Right kidney (tissue), 1 donor: ENCODE results near the gene EHD3.
"Not testable (repeated sequence)": the region's sequence is repeated elsewhere in the genome, so short reads cannot be mapped to it uniquely, and the experiment has no call there.

Experiments used
- DNase-seq: peaks from one replicate; pipeline ENCODE4 v3.0.0-alpha.2; 2016

EHD3 gene

DNA sequence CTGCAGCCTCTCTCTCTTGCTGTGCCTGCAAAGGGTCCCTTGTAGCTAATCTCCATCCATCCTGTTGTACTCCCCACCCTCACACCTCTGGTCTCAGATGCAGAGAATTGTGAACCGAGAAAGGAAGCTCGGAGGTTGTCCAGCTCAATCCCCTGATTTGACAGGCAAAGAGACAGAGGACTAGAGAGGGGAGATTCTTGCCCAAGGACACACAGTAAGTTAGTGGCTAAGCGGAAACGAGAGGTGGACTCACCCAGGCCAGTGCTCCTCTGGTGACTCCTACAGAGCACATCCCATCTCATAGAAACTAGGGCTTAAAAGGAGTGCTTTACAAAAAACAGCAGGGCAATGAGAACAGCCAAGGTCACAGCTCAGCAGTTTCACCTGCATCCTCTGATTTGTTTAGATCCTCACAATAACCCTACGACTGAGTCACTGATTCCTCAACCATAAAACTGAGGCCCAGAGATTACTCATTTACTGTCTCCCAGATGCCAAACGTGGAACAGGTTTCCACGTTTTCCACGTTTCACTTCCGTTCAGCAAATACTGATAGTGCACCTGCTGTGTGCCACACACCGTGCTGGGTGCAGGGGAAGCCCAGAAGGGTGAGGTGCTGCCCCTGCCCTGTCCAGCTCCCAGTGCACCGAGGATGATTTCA is 22.1 kb downstream of the EHD3 start:
- DNase-seq: no peak

DNA sequence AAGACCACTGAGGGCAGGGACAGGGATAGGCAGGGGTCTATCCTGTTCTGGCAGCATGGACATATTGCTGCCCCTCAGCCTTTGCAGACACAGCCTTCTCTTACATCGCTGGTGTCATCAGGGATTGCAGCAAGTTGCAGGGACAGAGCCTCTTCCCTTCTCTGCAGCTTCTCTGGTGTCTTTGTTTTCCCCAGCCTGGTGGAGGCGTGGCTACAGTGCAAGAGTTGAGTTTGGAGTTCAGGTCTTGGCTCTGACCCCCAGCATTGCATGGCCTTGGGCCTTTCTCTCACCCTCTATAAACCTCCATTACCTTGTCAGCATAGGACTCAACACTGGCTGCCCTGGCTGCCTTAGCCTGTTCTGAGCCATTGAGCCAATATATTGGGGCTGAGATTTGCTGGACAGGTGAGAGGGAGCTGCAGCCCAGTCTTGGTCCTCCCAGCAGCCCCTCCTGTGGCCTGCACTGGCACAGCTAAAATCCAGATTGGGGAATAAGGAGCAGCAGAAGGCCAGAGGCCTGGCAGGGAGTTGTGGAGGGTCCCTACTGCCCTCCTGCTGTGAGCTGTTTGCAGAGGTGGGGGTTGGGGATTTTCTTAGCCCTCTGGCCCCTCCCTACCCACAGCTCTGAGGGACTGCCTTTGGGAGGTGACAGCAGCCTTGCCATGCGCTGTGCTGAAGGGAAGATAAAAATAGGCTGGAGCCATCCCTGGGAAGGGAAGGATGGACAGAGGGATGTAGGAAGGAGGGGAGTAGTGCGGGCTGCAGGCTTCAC is 22.8 kb downstream of the EHD3 start:
- DNase-seq: no peak

DNA sequence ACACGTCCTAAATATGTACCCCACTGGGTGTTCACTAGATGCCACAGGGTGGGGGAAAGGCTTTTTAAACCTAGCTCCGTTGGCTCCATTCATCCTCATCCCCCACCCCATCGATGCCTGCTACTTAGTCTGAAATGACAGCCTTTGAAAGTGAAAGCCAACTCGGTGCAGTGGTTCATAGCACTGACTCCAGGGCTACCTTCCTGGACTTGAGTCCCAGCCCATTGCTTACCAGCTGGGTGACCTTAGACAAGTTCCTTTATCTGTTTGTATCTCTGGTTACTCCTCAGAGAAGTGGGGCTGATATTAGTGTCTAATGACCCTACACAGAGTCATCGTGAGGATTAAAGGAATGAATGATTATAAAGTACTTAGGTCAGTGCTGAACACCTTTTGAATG is 24.4 kb downstream of the EHD3 start:
- no peak for DNase-seq

DNA sequence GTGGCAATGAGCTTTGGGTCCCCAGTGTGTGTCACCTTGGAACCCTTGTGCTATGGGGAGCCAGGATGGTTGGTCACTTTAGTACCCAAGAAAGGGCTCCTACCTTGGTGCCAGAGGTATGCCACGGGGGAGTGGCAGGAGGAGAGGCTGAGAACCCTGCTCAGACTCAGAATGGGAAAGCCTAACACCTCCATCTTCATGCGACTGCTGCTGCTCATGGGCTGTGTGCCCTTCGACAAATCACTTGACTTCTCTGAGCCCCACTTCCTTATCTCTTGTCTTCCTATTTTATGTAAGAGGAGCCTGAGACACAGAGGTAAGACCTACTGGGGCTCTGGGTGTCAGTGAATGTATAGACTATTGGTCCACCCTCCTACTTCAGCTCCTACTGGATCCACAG is 25.1 kb downstream of the EHD3 start:
- DNase-seq: no peak

DNA sequence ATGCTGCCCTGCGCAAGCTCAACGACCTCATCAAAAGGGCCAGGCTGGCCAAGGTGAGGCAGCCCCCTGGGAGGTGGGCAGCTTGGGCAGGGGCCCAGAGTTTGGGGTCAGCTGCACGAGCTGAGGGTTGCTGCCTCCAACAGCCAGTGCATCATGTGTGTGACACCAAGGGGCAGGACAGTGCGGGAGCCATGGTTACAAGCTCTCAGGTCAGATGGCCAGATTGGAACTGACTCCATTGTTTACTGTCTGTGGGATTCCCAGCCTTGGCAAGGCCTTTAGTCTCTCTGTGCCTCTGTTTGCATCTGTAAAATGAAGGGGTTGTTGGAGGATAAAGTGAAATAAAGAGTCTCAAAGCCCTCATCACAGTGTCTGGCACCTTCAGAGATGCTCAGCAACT is 26.9 kb downstream of the EHD3 start:
- no peak for DNase-seq

DNA sequence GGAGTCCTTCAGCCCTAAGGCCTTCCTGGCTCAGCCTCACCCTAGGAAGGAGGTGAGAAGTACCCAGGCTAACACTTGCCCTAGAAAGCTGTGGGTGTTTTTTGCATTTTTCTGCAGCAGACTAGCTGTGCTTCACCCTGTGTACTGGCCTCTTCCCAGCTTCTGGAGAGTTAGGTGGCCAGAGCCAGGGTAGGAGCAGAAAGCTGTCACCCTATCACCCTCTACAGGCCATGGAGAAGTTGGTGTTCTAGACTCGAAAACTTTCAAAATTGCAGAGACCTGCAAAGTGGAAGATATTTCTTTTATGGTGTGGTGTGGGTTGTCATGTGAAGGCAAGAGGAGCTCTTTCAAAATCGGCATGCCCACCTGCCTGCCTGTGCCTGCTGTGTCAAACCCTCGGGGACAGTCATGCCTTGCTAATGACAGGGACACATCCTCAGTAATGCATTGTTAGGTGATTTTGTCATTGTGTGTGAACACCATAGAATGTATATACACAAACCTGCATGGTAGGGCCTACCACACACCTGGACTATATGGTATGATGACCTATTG is 29.8 kb downstream of the EHD3 start:
- no peak for DNase-seq

DNA sequence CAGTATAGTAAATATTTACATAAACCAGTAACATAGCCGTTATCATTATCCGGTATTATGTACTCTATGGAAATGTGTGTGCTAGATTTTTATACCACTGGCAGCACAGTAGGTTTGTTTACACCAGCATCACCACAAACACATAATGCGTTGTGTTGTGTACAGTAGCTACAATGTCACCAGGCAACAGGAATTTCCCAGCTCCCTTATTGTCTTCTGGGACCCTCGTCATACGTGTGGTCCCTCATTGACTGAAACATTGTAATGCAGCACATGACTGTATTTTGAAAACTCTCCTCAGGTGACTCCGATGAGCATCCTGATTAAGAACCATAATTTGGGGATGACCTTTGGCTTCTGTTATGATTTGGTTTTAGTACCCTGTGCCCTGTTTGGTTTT is 31.3 kb downstream of the EHD3 start:
- no peak for DNase-seq

DNA sequence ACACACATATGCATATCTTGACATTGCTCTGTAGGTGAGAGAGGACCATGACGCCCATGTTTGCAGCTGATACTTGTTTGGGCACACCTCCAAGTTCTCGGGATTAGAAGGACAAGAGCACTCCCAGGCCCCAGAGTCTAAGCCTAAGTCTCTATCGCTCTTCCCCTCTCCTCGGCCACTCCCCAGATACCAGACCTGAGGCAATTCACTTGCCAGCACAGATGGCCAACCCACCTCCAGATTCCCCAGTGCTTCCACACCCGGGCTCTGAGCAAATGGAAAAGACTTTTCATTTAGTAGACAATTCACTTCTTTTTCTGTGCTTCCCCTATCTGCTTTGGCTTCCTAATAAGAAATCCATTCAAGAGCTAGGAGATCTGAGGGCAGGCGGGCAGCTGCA is 32.9 kb downstream of the EHD3 start:
- no peak for DNase-seq

DNA sequence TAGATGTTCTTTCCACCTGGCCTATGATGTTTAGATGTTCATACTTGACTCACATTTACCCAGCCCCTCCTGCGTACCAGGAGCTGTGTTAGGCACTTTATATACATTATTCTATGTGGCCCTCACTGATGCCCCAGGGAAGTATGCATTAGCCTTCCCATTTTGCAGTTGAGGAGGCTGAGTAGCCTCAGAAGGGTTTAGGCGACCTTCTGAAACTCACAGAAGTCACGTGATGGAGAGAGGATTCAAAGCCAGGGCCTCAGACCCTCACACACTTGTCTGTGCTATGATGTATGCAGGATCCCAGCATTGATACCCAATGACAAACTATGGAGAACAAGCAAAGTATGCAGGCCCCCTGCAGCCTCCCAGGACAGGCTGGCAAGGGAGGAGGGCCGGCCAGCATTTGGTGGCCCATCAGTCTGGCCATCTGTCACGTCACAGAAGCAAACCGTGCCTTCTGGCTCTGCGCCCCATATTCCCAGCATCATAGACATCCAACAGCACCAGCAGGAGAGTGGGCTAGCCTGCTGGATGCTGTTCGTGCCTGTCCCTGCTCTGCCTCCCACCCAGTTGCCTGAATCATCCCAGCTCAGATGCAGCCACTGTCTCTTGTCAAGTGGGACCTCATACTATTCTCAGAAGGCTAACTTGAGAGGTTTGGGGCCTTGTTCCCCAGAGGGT is 33.6 kb downstream of the EHD3 start:
- no peak for DNase-seq

DNA sequence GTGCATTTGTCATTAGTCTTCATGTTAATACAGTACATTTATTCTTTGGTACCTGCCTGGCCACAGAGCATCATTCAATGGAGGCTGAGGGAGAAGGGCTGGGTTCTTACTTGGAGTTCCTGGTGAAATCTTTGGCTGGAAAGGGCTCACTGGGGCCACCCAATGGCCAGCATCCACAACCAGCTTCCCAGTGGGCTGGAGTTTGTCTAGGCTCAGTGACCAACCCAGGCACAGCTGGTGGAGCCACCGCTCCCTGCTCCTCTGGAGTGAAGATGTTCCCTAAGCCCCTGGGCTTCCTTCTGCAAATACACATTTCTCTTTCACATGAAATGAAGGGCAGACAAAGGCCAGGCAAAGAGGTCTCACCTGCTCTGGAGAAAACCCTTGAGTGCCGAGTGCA is 34.4 kb downstream of the EHD3 start:
- DNase-seq: no peak

DNA sequence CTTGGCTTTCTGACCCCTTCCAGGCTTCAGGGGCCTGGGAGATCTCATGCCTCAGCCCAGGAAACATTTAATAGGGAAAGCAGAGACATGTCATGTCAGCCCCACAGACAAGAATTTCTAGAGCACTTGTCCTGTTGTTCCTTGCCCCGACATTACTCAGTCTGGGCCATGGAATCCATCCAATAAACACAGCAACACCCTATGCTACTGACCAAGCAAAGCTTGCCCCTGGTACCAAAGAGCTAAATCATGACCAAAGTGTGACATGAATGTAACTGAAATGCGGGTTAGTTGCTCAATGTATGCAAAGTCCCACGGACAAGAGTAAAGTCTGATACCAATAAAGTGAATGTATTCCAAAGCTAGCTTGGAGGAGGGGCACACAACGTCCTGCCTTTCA is 35.1 kb downstream of the EHD3 start:
- DNase-seq: no peak

DNA sequence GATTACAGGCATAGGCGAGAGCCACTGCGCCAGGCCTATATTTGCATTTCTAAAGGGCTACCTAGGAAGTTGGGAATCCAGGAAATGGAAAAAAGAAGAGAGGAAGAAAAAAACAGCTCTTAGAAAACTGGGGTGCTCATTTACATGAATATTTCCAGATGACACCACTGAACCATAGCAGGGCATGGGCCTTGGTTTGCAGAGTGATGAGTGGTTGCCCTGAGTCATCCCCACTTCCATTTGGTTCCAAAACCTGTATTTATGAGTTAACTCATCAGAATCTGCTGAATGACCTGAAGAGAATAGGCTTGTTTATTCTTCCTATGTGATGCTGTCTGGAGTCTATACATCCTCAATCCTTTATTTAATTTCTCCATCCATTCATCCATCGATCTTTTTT is 36.2 kb downstream of the EHD3 start:
- DNase-seq: no peak

DNA sequence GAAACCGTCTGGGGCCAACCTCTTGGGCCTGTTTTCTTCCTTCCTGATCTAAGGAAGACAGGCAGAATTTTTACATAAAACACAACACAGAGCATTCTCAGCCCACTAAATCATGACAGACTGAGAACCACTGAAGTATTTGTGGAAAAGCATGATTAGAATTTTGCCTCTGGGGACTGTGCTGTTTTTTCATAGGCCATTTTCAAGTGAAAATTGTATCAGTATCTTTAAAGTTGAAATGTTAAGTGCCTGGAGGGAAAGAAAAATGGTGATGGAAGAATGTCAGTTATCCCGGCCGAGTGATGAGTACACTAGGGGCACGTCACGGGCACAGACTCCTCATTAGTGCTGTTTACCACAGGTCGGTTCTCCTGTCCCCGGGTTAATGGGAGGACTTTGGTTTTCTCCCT is 36.9 kb downstream of the EHD3 start:
- DNase-seq: no peak

DNA sequence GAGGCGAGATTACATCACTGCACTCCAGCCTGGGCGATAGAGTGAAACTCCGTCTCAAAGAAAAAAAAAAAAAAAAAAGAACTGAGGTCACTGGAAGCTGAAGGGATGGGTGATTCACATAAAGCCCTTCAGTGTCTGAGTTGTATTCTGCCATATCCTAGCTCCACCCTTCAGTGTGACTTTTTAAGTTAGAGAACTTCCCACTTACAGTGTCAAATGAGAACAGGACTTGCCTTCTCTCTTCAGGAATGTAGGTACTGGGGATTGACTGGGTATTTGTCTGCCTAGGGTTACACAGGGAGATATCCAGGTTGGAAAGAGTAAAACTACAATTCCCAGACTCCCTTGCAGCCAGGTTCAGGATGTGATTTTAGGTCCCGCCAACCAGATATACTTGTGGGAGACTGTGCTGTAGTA is 37.9 kb downstream of the EHD3 start:
- DNase-seq: no peak

DNA sequence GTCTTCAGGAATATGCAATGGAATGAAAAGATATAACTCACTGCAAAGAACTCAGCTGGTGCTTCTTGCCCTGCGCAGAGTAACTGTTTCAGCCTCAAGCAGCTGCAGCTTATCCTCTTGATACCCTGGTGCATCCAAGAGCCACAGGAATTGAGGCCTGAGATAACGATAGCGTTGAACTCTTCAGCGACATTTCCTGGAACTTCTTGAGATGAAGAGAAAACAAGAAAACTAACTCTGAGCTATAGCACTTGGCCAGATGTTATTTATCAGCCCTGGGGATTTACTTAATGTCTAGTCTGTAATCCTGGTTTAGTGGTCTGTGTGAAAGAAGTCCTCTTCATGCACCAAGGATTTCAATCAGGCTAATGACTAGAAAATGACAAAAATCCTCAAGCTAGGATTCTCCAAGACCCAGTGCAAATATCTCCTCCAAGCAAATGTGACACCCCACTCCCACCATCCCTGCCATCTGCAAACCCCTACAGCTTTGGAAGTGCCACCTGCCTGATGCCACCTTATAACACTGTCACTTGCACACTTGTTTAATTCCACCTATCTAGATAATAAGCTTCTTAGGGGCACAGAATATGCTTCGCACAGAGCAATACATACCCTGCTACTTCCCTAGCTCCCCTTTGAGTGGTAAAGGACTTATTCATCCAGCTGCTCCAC is 40.6 kb downstream of the EHD3 start:
- no peak for DNase-seq

DNA sequence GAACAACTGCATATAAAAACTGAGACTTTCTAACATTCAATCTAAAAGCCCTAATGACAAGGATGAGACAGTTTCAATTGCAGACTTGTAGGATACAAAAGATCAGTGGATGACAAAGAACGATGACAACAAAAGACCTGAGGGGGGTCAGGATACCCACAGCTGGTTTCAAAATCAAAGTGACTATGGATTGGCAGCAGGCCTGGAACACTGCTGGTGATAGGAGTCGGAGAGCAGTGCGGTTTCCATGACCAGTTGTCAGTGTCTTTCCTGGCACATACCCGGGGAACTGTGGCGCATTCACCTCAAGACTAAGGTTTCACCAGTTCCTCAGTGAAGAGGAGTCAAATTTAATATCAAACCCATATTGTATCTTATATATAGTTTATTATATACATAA is 42.0 kb downstream of the EHD3 start:
- DNase-seq: no peak

DNA sequence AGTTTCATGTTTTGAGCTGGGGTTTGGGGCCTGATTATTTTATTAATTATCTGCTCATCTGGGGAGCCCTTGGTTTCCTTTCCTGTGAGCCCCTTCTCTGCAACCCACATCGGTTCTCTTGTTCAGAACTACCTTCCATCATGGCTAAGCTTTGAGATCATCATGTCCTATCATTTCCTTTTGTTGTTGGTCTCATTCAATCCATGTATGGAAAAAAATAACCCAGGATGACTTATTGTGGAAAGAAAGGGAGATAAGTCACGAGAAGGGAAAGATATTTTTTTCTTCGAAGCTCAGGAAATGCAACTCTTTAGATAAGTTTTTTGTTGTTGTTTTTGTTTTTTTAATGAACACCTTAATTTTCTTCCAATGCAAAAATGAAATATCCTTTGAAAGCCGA is 43.7 kb downstream of the EHD3 start:
- no peak for DNase-seq

DNA sequence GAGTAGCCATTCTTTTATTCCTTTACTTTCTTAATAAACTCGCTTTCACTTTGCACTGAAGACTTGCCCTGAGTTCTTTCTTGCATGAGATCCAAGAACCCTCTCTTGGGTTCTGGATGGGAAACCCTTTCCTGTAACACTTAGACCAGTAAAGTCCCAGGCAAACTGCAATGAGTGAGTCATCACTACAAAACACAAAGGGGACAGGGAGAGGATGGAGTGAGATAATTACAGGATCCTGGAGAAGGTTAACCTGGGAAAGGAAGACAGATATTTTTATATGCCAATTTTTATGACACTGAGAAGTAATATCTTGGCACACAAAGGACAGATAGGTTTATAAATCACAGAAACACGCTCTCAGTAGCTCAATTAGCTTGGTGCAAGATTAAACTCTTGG is 48.7 kb downstream of the EHD3 start:
- no peak for DNase-seq

DNA sequence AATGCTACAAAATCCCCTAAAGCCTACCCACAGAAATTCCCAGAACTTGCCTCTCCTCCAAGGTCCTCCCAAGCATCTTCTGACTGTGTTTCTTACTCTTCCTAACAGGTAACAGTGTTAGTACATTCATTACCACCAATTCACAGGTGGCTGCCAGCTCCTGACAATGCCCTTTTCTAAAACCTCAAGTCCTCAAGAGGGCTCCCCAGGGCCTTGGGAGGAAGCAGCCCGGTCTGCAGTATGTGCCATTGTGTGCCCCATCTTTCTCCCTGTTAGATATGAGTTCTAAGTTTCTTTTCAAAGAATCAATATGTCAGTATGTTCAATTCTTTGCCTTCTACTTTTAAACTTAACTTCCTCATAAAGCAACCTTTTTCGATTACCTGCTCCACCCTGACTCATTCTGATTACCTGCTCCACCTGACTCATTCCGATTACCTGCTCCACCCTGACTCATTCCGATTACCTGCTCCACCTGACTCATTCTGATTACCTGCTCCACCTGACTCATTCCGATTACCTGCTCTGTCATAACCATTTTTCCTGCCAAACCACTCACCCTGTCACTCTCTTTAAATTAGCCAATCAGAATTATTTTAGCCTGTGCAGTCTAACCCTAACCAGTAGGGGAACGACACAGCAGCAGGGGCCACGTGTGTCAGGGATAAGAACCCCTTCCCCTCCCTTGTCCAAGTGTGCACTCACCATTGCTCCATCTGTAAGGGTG is 49.4 kb downstream of the EHD3 start:
- DNase-seq: not testable (repeated sequence)

DNA sequence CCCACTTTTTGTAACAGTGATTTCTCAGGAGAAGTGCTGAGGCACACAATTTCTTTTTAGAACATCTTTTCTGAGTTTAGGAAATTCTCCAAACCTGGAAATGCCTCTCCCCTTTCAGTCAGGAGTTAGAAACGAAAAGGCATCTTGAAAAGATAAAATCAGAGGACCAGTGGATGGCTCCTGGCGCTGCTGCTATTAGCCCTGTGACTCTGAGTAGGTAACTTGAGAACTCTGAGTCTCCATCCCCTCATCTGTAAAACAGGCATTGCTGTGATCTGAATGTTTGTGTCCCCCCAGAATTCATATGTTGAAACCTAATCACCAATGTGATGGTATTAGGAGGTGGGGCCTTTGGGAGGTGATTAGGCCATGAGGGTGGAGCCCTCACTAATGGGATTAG is 50.2 kb downstream of the EHD3 start:
- no peak for DNase-seq

DNA sequence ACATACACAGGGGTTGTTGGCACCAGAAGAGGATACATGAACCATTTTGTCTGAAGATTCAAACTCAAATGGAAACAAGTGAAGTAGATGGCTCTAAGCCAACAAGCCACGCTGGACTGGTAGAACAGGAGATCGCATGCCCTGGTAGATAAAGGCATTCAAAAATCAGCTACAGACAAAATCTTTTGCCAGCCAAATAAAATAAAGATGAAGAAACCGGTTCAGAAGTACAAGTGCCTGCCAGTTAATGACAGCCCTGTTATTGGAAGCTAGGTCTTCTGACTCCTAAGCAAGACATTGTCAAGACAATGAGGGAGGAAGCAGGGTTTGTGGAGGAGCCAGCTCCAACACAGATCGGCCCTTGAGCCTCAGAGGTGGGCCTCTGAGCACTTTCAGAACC is 52.3 kb downstream of the EHD3 start:
- no peak for DNase-seq

DNA sequence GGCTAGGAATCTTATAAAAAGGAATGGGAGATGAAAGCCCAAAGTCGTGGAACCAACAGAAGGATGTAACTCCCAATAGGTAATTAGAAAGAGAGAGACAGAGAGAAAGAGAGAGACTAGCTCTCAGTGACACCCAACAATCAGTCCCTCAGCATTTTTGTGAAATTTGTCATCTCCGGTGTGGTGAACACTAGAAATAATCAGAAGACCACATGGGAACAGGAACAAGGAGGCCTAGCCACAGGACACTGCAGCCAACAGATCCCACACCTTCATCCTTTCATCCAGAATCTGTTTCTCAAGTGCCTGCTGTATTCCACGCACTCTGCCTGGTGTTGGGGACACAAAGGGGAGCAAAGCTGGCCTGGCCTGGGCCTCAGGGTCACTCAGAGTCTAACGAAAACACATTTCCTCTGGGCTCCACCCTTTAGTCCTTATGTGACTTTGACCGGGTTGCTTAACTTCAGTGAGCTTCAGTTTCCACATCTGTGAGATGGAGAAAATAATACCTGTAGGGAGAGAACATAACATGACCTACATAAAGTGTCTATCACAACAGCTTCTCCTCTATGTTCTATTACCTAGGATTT is 53.1 kb downstream of the EHD3 start:
- DNase-seq: no peak
